Eye (tissue), 1 donor: ENCODE measurements around the gene HOXA2.

Experiments used
- DNase-seq: peaks from one replicate; pipeline ENCODE4 v3.0.0-alpha.2; 2015

HOXA2 gene

DNA sequence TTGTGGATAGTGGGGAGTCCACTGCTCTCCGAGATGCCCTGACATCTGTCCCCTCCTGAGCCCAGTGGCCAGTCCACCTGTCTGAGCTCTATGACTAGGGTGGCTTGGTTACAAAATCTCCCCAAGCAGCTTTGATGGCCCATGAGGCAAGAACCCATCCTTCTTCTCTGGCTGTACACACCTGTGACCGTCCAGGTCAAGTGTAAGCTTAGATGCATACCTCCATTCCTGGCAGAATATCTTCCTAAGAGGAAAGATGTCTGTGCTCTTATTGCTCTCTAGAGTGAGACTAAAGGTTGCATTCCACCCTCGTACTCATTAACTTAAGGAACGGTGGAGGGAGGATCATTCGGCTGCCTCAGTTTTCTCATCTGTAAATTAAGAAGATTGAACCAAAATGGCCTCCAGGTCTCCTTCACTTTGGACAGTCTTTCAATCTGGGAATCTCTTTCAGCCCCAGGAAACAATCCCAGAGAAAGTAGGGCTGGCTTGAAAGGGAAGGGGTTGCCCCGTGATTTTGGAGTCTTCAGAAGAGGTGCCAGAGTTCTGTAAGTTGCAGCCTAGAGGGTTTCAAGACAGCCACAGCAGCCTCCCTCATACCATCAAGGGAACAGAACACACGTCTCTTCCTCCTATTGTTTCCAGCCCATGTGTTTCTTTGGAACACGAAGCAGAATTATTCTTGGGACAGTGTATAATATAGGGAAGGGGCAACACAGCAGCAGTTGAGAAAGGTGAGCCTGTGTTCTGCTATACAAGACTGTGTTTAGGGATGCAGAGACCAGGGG, 22.6 kb upstream of the HOXA2 start:
- no peak for DNase-seq

DNA sequence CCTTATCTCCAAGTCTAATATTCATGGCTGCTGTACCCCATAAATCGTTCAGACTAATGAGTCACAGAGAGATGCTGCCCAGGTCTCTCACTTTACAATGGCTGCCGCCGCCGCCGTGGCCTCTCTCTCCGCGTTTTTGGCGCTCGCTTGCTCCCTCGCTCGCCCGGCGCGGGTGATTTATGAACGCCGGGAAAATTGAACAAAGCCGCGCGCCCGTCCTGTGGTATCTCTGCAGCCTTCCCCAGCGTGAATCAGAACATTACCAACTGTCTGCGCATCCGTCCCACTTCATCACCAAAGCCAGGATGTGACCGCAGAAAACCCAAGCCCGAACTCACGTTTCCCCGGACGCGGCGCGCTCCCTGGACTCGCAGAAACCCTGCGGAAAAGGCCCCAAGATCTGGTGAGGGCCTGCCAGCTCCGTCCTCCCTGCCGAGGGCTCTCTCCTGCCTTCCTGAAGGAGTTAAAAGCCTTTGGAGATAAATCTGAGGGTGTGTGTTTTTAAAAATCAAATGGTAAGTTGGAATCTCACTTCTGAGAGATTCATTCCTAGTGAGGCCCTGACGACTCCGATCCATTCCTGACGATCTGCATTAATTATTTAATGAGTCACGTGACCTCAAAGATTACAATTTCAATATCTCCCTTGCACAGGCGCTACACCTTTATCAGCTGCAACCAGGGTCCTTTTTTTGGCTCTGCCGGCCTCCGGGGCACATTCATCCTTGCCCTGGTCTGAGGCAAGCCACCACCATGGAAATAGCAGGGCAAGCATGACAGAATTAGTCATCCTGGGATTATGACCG, 21.8 kb upstream of the HOXA2 start:
- DNase-seq = no peak

DNA sequence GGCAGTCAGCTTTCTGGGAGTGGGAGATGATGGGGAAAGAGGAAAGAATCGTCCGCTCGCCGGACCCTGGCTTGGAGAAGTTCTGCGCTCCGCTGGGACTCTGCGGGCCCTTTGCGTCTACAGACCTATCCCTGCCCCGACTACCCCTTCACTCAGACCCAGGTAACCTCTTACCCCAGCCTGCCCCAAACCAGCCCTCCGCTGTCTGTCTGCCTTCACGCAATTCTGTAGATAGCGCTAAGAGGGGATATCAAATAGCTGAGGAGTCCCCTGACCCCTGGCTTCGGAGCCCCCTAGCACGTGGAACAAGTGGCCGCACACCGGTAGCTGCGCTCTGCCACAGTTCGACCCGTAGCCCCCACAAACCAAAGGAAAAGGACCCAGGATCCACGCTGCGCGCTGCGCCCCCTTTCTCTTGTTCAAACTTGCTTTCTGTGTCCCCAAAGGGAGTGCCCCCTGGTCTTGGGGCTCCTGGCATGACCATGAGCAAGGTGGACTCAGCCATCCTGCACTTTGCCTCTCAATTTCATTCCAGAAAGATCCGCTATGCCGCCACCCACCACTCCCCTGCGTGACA, 21.1 kb upstream of the HOXA2 start:
- no peak for DNase-seq

DNA sequence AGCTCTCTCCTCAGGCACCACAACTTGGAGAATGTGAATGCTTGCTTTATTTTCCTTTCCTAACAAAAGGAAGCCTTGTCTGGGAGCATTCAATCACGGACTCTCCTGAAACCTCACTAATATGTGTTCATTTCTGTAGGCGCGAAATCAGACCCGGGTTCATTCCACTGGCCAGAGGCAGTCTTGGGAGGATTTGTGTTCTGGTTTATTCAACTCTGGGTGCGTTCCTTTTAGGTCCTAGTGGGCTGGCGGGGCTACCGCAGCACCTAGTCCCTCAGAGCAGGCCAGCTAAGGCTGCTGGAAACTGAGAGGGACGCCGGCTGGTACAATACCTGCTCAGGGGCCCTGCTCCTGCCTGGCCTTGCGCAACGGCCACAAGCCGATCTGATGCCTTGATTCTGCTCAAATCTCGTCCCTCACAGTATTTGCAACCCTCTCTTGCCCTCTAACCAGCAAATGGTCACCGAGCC, 20.6 kb upstream of the HOXA2 start:
- DNase-seq = peak; percentile 30

DNA sequence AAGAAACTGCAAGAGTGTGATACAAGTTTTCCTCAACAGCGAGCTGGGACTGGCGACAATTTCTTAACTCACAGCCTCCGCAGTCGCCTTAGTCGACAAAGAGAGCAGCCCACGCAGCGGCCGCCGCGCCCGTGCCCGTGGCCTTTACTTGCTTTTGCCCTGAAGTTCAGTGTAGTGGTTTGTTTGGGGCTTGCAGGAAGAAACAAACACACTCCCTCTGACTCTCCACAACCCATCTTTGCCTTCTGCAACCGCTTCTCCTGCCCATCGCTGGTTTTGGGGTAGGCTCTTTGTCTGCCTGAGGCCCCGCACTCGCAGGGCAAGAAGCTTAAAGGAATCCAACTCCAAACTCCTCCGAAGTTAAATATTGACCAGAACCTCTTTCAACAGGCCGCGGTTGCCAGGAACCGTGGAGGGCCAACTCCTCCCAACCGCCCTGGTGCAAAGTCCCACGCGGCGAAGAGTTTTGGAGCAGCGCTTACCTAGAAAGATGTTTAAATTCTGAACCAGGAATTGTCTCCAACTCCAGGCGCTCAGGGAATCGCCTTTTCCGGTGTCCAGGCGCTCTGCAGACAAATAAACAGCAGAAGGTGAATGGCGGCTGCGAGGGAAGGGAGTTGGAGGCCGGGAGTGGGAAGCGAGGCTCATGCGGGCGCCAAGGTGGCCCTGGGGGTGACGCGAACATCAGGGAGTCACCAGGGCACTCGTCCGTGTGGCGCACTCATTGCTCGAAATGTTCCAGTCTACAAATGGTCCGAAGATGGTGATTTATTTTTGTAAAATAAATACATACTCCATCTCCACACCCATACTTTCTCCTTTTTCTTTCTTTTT, 19.8 kb upstream of the HOXA2 start:
- no peak for DNase-seq

DNA sequence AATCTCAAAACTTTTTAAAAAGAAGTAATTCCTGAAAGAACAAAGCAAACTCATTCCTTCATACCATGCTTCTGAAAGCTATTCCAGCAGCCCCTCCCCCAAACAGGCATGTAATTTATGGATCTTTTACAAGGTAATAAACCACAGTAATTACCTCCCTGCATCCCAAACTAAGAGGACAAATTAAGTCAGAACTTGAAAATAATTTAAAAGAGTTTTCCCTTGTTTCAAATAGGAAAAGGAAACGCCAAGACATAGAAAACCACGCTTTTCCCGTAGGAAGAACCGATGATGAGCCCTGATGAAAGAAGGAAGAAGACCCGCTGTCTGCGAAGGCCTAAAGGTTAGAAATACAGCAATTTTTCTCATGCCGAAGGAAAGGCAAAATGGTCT, 19.2 kb upstream of the HOXA2 start:
- no peak for DNase-seq

DNA sequence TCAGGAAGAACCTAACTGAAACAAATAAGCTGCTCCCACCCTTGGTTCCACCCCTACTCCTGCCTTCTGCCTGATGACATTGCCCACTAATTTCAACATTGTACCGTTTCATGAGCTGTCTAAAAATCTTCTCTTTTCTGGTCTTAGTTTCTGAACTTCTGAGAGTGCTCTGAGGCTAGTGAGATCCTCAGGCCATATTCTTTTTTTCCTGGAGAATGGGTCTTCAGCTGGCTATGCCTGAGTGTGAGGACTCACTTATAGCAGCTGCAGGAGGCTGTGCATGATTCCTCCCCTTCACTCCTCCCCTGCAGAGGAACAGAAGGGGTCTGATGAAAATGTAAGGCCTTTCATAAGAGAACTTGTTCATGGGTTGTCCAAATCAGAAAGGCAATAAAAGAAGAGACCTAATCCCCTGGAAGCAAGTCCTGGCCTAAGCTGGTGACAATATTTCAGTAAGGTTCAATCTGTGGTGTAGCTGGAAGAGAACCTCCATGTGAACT, 17.0 kb upstream of the HOXA2 start:
- DNase-seq = no peak

DNA sequence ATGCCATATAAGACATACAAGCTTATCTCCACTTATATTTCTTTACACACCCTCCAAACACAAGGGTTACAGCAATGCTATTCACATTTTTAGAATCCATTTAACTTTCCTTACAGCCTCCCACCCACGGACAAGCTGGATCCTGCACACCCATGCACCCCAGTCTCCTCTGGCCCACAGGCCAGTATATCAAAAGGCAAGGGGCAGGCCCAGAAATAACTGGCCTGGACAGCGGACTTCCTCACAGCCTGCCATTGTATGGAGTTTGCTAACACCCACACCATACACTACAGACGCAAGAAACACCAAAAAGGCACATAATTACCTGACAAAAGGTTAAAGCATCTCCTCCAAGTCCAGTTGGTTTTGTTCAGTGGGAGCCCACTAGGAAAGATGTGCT, 16.1 kb upstream of the HOXA2 start:
- no peak for DNase-seq

DNA sequence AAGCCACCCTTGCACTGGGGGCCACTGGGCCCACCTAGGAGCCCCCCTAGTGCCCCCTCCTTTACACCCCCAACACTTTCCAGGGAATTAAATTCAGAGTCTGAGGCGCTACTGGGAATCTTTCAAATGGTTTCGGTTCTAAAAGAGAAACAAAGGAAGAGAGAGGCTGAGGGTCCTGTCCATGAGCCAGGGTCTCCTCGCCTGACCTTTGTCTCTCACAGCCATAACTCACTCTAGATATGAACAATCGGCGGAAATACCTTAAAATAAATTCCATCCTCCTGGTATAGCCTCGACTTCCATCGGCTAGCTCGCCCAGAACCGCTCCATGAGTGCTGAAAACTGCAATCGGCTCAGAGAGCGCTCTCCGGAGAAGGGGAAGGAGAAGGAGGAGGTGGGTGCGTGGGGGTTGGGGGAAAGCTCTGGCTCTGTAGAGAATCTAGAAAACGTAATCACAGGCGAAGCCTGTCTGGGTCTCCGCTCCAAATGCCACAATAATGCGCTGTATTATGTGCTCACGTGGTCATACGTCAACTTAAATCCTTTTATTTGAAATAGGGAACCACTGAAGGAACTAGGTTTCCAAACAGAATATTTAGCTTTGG, 15.5 kb upstream of the HOXA2 start:
- DNase-seq = no peak

DNA sequence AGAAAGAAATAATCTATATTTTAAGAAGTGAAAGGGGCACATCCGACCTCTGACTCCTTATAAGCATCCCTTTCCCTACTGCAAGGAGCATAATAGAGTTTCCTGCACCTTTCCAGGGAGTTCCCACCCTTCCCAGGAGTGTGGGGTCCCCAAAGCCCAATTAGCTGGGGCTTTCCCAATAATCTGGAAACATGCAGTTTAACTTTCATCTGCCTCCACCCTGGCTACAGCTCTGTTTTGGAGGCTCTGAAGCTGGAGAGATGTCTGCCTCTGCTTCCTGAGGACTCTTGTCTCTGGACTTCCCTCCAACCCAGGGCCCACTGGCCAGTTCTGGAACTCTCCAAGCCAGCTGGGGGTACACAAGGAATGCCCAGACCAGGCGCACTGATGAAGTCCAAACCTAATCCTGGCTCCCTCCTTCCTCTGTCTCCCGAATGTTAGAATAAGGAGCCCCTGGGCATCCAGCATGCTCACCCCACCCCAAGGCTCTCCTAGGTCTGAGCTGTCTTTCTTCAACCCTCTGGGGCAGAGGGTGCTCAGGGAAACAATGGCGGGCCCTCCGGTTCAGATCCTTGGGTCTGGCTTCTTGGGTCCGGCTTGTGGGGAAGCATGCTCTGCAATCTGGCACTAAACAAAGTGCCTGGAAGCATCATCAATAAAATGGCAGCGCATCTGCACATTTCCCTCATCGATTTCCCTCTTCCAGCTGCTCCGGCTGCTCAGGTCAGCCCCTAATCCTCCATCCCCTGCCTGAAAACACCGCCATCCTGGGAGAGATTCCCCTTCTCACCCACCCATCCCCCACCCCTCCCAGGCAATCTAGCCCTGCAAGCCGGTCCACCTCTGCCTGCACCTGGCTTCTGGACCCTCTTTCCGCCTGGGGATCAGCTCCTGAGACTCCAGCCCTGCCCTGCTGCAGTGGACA, 14.7 kb upstream of the HOXA2 start:
- DNase-seq = no peak

DNA sequence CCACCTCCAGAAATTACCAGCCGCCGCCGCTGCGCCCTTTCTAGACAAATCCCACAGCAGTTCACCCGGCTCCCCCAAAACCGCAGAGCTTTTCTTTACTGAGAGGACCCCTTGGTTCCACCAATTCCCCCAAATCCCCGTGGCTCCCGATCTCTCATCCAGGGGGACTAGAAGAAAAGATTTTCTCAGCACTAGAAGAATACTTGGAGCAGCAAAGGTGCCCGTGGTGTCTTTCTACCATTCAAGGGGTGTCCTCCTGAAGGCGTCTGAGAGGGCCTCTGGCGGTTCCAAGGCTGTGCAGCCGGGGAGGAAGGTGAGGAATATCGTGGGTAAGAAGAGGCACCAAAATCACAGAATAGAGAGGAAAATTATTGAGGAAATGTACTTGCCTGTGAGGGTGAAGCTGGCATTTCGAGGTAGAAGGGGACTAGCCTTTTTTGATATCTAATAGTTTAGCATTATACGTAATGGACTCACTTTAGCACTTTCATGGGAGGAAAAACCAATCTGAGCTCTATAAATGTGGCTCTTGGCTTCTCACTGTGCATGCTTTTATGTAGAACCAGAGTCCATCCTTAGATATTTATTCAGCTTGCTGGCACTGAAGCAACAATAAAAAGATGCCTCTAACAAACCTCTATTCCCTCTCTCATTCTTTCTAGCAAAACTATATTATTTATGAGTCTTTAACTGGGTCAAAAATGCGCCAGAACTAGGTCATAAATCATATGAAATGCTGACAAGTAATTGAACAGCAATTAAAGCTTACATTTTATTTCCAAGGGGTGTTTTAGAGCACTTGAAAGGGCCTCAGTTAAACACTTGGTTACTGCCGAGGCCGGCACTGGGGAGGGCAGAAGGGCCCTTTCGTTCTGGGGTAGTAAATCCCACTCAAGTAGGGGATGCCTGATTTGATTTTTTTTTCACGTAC, 13.8 kb upstream of the HOXA2 start:
- DNase-seq = peak; percentile 53

DNA sequence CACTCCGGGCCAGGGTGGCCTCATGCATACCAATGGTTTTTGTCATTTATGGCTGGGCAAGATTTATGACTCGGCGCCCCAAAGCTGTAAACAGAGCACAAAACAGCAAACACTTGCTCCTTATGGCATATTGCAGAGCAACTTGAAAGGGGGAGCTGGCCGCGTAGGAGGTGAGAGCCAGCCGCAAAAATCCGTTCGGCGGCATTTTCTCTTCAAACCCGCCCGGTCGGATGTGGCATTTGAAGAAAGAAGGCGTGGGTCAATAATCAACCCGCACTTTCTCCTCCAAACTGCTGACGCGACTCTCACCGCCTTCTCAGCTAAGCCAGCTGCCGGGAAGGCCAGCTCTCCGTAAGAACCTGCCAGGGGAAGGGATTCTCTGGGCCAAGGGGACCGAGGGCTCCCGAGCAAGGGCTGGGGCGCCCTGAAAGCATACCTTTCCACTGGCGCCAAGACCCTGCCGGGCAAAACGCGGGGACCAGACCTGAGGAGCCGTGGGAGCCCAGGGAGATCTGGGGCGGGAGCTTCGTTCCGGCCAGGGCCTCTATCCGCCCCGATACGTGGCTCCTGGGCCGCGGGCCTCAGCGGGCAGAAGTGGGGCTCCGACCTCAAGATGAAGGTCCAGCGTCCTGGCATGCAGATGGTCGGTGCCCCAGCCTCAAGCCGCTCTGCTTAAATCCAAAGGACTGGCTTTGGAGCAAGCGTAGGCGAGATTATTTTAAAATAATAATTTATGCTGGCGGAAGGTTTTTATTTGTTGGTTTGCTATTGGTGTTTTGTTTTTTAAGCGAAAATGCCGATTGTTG, 12.9 kb upstream of the HOXA2 start:
- peak; percentile 57 for DNase-seq

DNA sequence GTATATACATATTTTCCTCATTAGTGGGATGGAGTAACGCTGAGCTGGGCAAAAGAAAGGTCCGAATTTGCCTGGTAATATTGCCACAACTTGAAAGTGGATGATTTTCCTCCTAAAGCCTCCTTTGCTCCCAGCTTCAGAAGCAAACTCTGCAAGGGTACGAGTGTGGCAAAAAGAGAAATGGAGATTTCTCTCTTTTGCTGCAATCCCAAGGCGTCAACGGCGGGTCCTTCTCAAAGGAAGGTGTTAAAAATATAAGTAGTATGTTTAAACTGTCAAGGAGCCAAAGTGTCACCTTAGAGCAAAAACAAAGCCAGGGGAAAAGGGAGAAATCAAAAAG, 12.4 kb upstream of the HOXA2 start:
- peak; percentile 54 for DNase-seq

DNA sequence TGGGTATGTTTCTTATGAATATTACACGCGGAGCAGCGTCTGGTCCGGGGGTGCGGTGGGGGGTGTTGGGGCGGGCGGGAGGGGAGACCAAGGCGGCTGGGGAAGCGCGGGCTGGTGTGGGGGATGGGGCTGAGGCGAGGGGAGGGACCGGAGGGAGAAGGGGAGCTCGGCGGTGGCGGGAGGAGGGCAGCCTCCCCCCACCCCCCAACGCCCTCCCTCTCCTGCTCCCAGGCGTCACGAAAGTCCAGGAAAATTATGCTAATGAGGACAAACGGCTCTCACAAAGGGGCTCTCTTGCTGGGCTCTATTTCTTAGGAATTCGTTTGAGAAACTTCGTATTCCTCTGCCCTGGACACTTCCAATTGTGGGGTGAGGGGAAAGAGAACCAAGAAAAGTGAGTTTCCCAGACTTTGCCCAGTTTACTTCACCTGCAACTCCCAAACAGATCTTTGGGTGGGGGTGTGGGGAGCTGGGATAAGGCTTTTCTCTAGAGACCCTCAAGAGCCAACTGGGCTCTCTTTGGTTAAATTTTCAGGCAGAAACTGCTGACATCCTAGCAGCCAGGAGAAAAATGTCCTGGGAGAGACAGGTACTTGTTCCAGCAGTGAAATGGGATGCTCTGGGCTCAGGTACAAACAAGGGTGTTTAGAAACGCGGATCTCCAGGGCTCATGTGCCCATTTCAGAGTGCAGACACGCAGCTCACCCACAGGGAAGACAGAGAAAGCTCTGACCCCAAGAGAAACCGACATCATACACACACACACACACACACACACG, 11.7 kb upstream of the HOXA2 start:
- peak; percentile 55 for DNase-seq

DNA sequence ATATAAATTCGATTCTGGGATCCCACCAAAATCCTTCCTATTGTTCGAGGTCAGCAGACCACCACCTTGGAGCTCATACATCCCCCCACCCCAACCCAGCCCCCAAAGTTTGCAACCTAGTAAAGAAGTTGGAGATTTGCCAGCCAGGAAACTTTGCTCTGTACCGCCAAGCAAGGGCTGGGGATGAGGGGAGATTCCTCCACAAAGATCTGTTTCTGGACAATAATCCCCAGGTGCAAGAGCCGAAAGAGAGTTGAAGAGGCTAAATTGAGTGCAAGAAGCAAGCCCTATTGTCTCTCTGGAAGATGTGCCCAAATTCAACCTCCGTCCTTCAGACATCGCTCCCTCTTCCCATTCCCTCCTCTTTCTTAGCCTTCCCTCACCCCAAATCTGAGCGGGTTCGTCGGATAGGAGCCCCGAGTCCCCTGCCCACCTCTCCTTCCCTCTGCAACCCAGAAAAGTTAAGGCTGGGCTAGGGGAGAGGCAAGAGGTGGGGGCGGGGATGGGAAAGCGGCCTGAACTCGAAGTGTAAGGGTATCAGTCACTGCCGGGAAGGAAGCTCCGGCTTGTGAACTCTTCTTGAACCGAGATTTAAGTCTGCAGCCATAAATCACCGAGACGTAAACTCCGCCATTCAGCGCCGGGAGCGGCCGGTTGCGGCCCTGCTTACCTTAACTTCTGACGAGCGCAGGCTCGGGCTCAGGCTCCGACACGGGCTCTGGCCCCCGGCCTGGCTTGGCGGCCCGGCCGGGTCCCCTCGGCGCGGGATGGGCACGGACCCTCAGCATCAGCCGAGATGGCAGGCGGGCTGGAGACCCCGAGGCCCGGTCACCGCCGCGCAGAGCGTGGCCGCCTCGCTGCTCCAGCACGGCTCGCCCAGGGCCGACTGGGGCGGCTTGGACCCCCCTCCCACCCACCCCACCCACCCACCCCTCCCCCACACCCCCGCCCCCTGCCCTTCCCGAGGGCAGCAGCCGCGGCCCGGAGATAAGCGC, 10.8 kb upstream of the HOXA2 start:
- peak; percentile 59 for DNase-seq

DNA sequence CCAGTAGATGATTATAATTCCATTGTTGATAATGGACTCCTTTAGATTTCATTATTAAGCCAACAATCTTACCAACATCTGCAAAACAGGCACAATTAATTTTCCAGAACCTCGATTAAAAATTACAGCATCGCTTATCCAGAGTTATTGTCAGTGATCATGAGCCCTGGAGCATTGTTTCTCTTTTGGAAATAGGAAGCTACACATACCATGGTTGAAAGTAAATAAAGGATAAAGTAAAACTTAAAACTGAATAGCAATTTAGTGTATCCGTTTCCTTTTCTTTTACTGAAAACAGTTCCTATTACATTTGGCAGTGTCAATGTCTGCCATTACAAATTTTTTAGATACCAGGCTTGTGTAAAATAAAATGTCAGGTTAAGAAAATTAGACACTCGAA, 9.9 kb upstream of the HOXA2 start:
- DNase-seq = peak; percentile 58

DNA sequence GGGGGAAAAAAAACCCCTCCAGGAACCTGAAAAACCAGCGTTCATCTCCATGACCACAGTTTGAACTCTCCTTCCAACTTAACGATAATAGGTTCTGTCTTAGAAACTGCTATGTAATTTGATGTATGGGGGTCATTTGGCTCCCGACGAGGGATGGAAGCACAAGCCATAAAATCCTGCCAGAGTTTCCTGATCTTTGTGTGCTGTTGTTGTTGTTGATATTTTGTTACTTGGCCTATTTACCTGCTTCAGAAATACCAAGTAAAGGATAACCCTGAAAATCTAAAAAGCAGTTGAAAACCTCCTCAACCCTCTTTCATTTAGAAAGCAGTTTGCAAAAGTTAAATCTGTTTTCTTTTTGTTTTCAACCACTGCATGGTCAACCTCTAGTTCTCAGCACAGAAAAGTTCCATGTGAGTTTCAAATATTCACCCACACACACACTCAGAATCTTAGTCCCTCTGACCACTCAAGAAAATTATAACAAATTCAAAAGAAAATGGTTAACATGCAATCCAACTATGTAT, 9.3 kb upstream of the HOXA2 start:
- no peak for DNase-seq
